IPS-18a (cell line): Measurements from ENCODE around the gene LARGE1.

Experiments used
- H3K27ac ChIP-seq: one replicate; pipeline ENCODE4 v1.5.1; 2013; ENCODE audit warnings: low read length
- H3K27me3 ChIP-seq: one replicate; pipeline ENCODE4 v1.6.1; 2013; ENCODE audit warnings: mild to moderate bottlenecking, low read length; ENCODE audit not compliant: control insufficient read depth, insufficient read depth
- H3K36me3 ChIP-seq: one replicate; pipeline ENCODE4 v1.6.1; 2013; ENCODE audit warnings: low read depth, low read length; ENCODE audit not compliant: control insufficient read depth
- H3K4me1 ChIP-seq: one replicate; pipeline ENCODE4 v1.6.1; 2013; ENCODE audit warnings: low read depth, low read length; ENCODE audit not compliant: control insufficient read depth
- H3K4me3 ChIP-seq: one replicate; pipeline ENCODE4 v1.5.1; 2013; ENCODE audit warnings: low read length
- H3K9ac ChIP-seq: one replicate; pipeline ENCODE4 v1.6.1; 2013; ENCODE audit warnings: mild to moderate bottlenecking, low read length, moderate library complexity
- H3K9me3 ChIP-seq: one replicate; pipeline ENCODE4 v1.6.1; 2013; ENCODE audit warnings: low read depth, low read length; ENCODE audit not compliant: control insufficient read depth

Gene LARGE1

GRCh38 chr22:33678523-33678922 lies 241.8 kb downstream of the LARGE1 start:
- Histone ChIP-seq H3K27me3 (no peaks in the 10 kb centered on the region), H3K27ac (no peak overlapping the region), H3K9me3 (no peaks in the 10 kb centered on the region), H3K4me3 (no peak overlapping the region), H3K9ac (no peak overlapping the region), H3K4me1 (peaks cover 13% of the 10 kb centered on the region), H3K36me3 (no peaks in the 10 kb centered on the region)

- Histone ChIP-seq H3K9me3 (no peaks in the 10 kb centered on the region), H3K4me1 (peaks cover 13% of the 10 kb centered on the region), H3K4me3 (no peak overlapping the region), H3K36me3 (no peaks in the 10 kb centered on the region), H3K27ac (no peak overlapping the region), H3K9ac (no peak overlapping the region), H3K27me3 (no peaks in the 10 kb centered on the region)
These were observed 242.7 kb downstream of the LARGE1 start for GRCh38 chr22:33677536-33677935.

- Histone ChIP-seq H3K27me3 (no peaks in the 10 kb centered on the region), H3K4me1 (peaks cover 33% of the 10 kb centered on the region), H3K36me3 (no peaks in the 10 kb centered on the region), H3K9me3 (no peaks in the 10 kb centered on the region), H3K9ac (no peak overlapping the region), H3K4me3 (no peak overlapping the region), H3K27ac (no peak overlapping the region)
These were observed 245.9 kb downstream of the LARGE1 start for GRCh38 chr22:33674357-33674756.

- H3K9ac ChIP-seq: no peak overlapping the region
- H3K4me1 ChIP-seq: peaks cover 58% of the 10 kb centered on the region
- H3K4me3 ChIP-seq: no peak overlapping the region
- no peaks in the 10 kb centered on the region for H3K36me3 ChIP-seq
- H3K27ac ChIP-seq: no peak overlapping the region
- H3K9me3 ChIP-seq: no peaks in the 10 kb centered on the region
- H3K27me3 ChIP-seq: no peaks in the 10 kb centered on the region
These were observed 250.5 kb downstream of the LARGE1 start for GRCh38 chr22:33669746-33670145.

GRCh38 chr22:33666961-33667619 lies 253.2 kb downstream of the LARGE1 start:
- no peak overlapping the region for H3K27ac ChIP-seq
- no peaks in the 10 kb centered on the region for H3K9me3 ChIP-seq
- H3K27me3 ChIP-seq: no peaks in the 10 kb centered on the region
- H3K9ac ChIP-seq: no peak overlapping the region
- no peaks in the 10 kb centered on the region for H3K36me3 ChIP-seq
- H3K4me3 ChIP-seq: peak overlapping the region; percentile 33
- peaks cover 52% of the 10 kb centered on the region for H3K4me1 ChIP-seq

GRCh38 chr22:33666279-33666960 lies 253.9 kb downstream of the LARGE1 start:
- Histone ChIP-seq H3K9ac (no peak overlapping the region), H3K4me3 (peak overlapping the region; percentile 33), H3K4me1 (peaks cover 52% of the 10 kb centered on the region), H3K36me3 (no peaks in the 10 kb centered on the region), H3K9me3 (no peaks in the 10 kb centered on the region), H3K27ac (no peak overlapping the region), H3K27me3 (no peaks in the 10 kb centered on the region)

- Histone ChIP-seq H3K9me3 (no peaks in the 10 kb centered on the region), H3K9ac (no peak overlapping the region), H3K27ac (no peak overlapping the region), H3K36me3 (no peaks in the 10 kb centered on the region), H3K4me1 (peaks cover 6% of the 10 kb centered on the region), H3K27me3 (no peaks in the 10 kb centered on the region), H3K4me3 (no peak overlapping the region)
These were observed 260.8 kb downstream of the LARGE1 start for GRCh38 chr22:33659448-33659847.

GRCh38 chr22:33658775-33659174 lies 261.5 kb downstream of the LARGE1 start:
- no peaks in the 10 kb centered on the region for H3K36me3 ChIP-seq
- no peak overlapping the region for H3K27ac ChIP-seq
- H3K4me3 ChIP-seq: no peak overlapping the region

GRCh38 chr22:33657670-33658069 lies 262.6 kb downstream of the LARGE1 start:
- no peak overlapping the region for H3K27ac ChIP-seq
- H3K9me3 ChIP-seq: no peaks in the 10 kb centered on the region
- peaks cover 14% of the 10 kb centered on the region for H3K4me1 ChIP-seq
- no peaks in the 10 kb centered on the region for H3K36me3 ChIP-seq
- no peak overlapping the region for H3K9ac ChIP-seq
- H3K4me3 ChIP-seq: no peak overlapping the region
- H3K27me3 ChIP-seq: no peaks in the 10 kb centered on the region

More at GRCh38 chr22:33658775-33659174, 261.5 kb downstream of the LARGE1 start:
- Histone ChIP-seq H3K27me3 (no peaks in the 10 kb centered on the region), H3K9me3 (no peaks in the 10 kb centered on the region), H3K9ac (no peak overlapping the region), H3K4me1 (peaks cover 12% of the 10 kb centered on the region)

GRCh38 chr22:33656808-33657628 lies 263.3 kb downstream of the LARGE1 start:
- Histone ChIP-seq H3K4me3 (no peak overlapping the region), H3K4me1 (peaks cover 14% of the 10 kb centered on the region), H3K9ac (no peak overlapping the region), H3K9me3 (no peaks in the 10 kb centered on the region), H3K36me3 (no peaks in the 10 kb centered on the region), H3K27ac (no peak overlapping the region), H3K27me3 (no peaks in the 10 kb centered on the region)

GRCh38 chr22:33654173-33654895 lies 265.9 kb downstream of the LARGE1 start:
- H3K4me1 ChIP-seq: peaks cover 14% of the 10 kb centered on the region

More at GRCh38 chr22:33654173-33654895, 265.9 kb downstream of the LARGE1 start:
- H3K27ac ChIP-seq: no peak overlapping the region
- H3K27me3 ChIP-seq: no peaks in the 10 kb centered on the region
- H3K4me3 ChIP-seq: no peak overlapping the region
- H3K9ac ChIP-seq: no peak overlapping the region
- H3K9me3 ChIP-seq: no peaks in the 10 kb centered on the region
- peaks cover 3% of the 10 kb centered on the region for H3K36me3 ChIP-seq
